ENCODE measurements around the gene ERBB4. TPM values are rescaled to one million over a fixed set of nuclear protein-coding genes. Genes with fewer than 3 reads are reported as not detected.

The ERBB4 gene
- total and polyA plus RNA-seq, 2 of the 8 experiments (the other 6 are each of a cell fraction or from before 2014, with no cell fraction given), result 0.34 to 1.3 TPM

DNA sequence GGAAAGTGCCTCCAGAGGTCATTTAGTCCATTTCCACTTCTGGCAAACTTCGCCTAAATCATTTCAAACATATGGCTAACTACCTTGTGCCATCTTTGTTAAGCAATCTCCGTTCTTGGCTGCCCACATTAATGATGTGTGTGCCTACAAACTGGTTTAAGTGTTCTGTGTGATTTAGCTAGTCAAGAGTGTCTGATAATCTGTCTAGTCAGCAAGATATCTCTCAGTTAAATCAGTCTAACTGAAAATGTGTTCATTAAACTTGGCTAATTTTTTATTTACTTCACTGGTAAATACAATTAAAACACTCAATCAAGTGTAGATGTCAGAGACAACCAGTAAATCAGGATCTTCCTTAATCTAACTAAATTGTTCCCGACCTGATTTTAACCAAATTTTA lies 352.4 kb downstream of the ERBB4 start:
- Histone ChIP-seq H3K9ac (replicated peaks in 1 of 4; ENCODE audit: extremely low read depth in 1 of 4, low read depth in 3 of 4, low read length in 3 of 4) (no peak overlapping the region), H3K14ac (ENCODE audit: insufficient read length) (no peak overlapping the region), H3K23me2 (ENCODE audit: low read depth, low read length) (no peaks in the 10 kb centered on the region), H3K4me2 (ENCODE audit: insufficient read depth in 1 of 2, low read depth in 2 of 2, low read length in 2 of 2) (no peak overlapping the region), H4K8ac (ENCODE audit: extremely low read depth, insufficient read depth, low read length) (no peak overlapping the region), H3K36me3 (ENCODE audit: control insufficient read depth in 2 of 4, insufficient read depth in 4 of 4, low read length in 3 of 4) (no peaks in the 10 kb centered on the region), H3K4ac (replicated peaks; ENCODE audit: insufficient read length, low read depth, low read length) (no peak overlapping the region), H4K20me1 (replicated peaks in 1 of 2; ENCODE audit: control insufficient read depth in 1 of 2, insufficient read depth in 2 of 2, low read length in 2 of 2) (no peaks in the 10 kb centered on the region), H2BK15ac (ENCODE audit: low read length) (no peak overlapping the region), H3K79me1 (ENCODE audit: low read depth, low read length) (no peaks in the 10 kb centered on the region), H2BK120ac (replicated peaks; ENCODE audit: low read depth, low read length) (no peak overlapping the region), H3K56ac (replicated peaks; ENCODE audit: insufficient read length, low read depth, low read length) (no peak overlapping the region), H4K5ac (ENCODE audit: insufficient read length, low read depth, low read length) (no peak overlapping the region), H3K27ac (ENCODE audit: low read depth, low read length) (no peak overlapping the region), H3K18ac (ENCODE audit: extremely low read depth, low read length) (no peak overlapping the region), H2AK5ac (ENCODE audit: low read depth, low read length) (no peak overlapping the region), H3K4me1 (replicated peaks in 1 of 4; ENCODE audit: control insufficient read depth in 3 of 4, insufficient read depth in 4 of 4, low read length in 3 of 4) (no peaks in the 10 kb centered on the region), H4K91ac (replicated peaks; ENCODE audit: insufficient read length, low read length) (no peak overlapping the region), H3K9me3 (ENCODE audit: insufficient read depth in 2 of 2, low read depth in 1 of 2, low read length in 1 of 2) (no peaks in the 10 kb centered on the region), H2AFZ (ENCODE audit: low read length) (no peak overlapping the region), H3K23ac (ENCODE audit: insufficient read length) (no peak overlapping the region), H2BK5ac (ENCODE audit: low read depth, low read length) (no peak overlapping the region), H2BK20ac (ENCODE audit: low read length) (no peak overlapping the region), H3K4me3 (ENCODE audit: extremely low read depth in 1 of 4, insufficient read depth in 2 of 4, low read depth in 3 of 4, low read length in 4 of 4) (no peak overlapping the region), H3K27me3 (replicated peaks in 1 of 4; ENCODE audit: control insufficient read depth in 3 of 4, extremely low read depth in 1 of 4, insufficient read depth in 3 of 4, low read length in 3 of 4) (no peaks in the 10 kb centered on the region), H3K79me2 (ENCODE audit: control insufficient read depth in 1 of 2, insufficient read depth in 2 of 2, low read length in 2 of 2) (no peaks in the 10 kb centered on the region), H2BK12ac (ENCODE audit: low read depth, low read length) (no peak overlapping the region)
- CTCF ChIA-PET (ENCODE audit: partially characterized antibody), result no interaction called here
- POLR2A ChIA-PET (ENCODE audit: partially characterized antibody), result no interaction called here
- 88% methylated on average over 3 of the region's 3 CpGs; no CpG with 5 or more reads in 1 of the 2 experiments for WGBS, 2 experiments (ENCODE audit: extremely low coverage in 1 of 2, insufficient coverage in 1 of 2, insufficient read length in 1 of 2, insufficient replicate concordance in 2 of 2, low coverage in 1 of 2, low lambda C conversion rate in 2 of 2, missing lambda C conversion rate in 1 of 2)
- FAIRE-seq (no peak), DNase-seq (ENCODE audit: low read depth in 1 of 2, low spot score in 2 of 2) (no peak)
- TF ChIP-seq MAFK (IDR thresholded peaks at IDR 0.05; ENCODE audit: low read depth, low read length), result peak; percentile 60; the same call in 1 of the 2 replicates
- no peak for TF ChIP-seq KDM4A (IDR thresholded peaks at IDR 0.05; ENCODE audit: low read depth, low read length, severe bottlenecking)
